Measurements from ENCODE around the gene LRBA. TPM values are rescaled to one million over a fixed set of nuclear protein-coding genes. Genes with fewer than 3 reads are reported as not detected.
"Not testable (repeated sequence)": the region's sequence is repeated elsewhere in the genome, so short reads cannot be mapped to it uniquely, and the experiment has no call there.

Gene LRBA
- total RNA-seq, 1 donor from 2014 or later, result 31.0 TPM

GRCh38 chr4:151015459-151016347 lies 619 bp upstream of the LRBA start:
- peak; percentile 75 to 79 for DNase-seq (ENCODE audit: low read depth in 2 of 2)

- peak in 1 of 2 donors; percentile 13 for DNase-seq (ENCODE audit: low read depth in 2 of 2)
These were observed 1.1 kb downstream of the LRBA start for GRCh38 chr4:151013944-151014343.

GRCh38 chr4:151013491-151013890 lies 1.6 kb downstream of the LRBA start:
- DNase-seq (ENCODE audit: low read depth in 2 of 2), result peak in 1 of 2 donors; percentile 12

- peak in 1 of 2 donors; percentile 54 for DNase-seq (ENCODE audit: low read depth in 2 of 2)
These were observed 2.3 kb downstream of the LRBA start for GRCh38 chr4:151012820-151013219.

DNA sequence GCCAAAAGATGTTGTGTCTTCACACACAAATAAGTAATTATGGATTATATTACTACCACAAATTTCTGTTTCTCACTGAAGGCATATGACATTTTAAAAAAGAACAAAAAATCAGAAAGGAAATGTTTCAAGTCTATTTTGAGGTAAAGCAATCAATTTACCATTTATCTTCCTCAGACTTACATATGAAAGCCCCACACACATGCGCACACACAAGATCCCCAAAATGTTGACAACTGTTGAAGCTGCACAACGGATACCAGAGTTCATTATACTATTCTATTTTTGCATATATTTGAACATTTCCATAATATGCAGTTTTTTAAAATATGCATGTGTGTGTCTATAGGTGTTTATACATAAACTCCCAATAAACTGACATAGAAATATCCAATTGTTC lies 2.7 kb downstream of the LRBA start:
- DNase-seq (ENCODE audit: low read depth in 2 of 2), result no peak

DNA sequence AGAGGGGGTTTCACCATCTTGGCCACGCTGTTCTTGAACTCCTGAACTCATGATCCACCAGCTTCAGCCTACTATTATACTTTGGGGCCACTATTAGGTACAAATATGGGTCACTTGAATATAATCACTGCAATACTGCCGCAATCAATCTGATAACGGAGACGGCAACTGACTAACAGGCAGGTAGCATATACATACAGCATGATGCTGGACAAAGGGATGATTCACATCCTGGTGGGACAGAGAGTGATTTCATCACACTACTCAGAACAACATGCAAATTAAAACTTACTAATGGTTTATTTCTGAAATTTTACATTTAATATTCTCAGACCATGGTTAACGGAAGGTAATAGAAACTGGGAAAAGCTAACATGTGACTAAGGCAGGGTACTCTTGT lies 10.9 kb downstream of the LRBA start:
- peak; percentile 82 to 89 for DNase-seq (ENCODE audit: low read depth in 2 of 2)

DNA sequence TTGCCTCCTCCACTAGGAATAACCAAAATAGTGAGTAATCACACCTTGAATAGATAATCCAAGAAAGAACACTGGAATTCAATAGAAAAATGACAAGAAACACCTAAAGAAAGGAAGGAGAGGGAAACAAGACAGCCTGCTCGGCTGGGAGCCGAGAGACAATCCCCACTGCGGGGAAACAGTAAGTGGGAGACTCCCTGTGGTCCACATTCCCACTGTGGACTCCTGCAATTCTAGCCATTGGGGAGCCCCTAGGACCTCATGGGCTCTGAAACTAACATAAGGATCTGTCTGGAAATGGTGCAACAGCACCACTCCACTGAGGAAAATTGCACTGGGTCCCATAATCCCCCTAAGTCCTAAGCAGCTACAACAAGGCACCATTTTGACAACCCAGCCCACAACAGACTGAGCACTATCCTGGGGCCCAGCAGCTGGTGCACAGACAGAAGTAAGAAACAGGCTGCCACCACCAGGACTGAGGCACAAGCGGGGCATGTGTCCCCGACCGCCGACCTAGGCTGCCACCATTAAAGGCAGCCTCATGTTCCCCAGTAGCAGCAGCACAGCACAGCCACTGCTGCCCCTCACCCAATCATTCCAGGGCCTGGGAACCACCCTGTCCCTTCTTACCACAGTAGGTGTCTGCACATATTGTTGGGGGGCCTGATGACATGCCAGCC lies 14.2 kb downstream of the LRBA start:
- DNase-seq (ENCODE audit: low read depth in 2 of 2), result no peak

DNA sequence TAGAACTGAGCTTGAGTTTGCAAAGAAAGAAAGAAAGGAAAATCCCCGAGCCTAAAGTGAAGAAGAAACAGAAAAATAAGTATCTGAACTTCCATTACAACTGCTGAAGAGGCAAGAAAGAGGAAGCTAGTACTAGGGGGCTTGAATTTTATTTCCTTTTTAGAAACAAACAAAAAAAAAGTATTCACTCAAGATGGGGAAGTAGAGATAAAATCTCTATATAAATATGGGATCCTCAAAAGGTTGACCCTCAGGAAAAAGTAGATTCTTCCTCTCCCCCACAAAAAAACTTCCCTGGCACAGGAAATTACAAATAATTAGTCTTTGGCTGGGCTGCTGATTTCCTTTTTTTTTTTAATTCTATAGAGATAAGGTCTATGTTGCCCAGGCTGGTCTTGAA lies 16.0 kb downstream of the LRBA start:
- DNase-seq (ENCODE audit: low read depth in 2 of 2), result no peak

DNA sequence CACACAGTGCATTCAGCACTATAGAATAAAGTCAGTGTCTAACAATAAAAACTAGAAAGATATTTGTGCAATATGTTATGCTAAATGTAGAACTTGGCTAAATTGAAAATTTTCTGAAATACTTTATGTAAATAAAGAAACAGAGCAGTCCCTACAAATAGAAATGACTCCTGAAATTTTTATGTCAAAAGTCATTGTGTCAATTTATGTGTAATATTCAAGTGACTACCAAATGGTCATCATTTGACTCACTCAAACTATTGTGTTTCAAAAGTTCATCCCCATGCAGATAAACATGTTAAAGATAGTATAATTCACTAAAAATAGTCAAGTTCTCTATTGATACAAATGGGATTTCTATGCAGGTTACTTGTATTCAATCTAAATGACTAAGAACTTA lies 17.9 kb downstream of the LRBA start:
- no peak for DNase-seq (ENCODE audit: low read depth in 2 of 2)

DNA sequence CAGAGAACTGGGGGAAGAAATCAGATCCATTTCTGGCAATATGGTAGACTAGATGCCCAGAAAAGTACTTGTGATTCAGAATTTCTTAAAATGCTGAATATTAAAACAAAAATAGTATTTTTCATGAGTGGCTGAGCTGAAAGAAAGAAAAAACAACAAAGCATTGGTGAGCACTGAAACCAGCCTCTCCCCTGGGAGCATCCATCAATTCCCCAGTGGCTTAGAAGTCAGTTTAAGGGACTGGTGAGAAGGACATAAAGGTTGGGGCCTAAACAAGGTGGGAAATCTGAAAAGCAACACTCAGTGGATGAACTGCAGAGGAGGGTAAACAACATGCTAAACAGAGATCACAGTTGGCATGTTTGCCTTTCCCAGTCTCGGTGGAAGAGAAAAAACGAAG lies 20.4 kb downstream of the LRBA start:
- DNase-seq (ENCODE audit: low read depth in 2 of 2), result no peak

- not testable (repeated sequence) for DNase-seq (ENCODE audit: low read depth in 2 of 2)
These were observed 21.5 kb downstream of the LRBA start for GRCh38 chr4:150993577-150993976.

DNA sequence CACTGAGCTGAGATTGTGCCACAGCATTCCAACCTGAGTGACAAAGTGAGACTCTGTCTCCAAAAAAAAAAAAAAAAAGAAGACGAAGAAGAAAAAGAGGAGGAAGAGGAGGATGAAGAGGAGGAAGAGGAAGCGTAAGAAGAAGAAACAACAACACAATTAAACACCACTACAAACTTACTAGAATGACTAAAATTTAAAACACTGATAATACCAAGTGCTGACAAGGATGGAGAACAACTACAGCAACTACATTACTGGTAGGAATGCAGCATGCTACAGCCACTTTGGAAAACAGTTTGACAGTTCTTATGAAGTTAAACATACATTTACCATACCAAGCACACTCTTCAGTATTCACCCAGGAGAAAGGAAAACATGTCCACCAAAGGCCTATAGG lies 24.1 kb downstream of the LRBA start:
- DNase-seq (ENCODE audit: low read depth in 2 of 2), result no peak

DNA sequence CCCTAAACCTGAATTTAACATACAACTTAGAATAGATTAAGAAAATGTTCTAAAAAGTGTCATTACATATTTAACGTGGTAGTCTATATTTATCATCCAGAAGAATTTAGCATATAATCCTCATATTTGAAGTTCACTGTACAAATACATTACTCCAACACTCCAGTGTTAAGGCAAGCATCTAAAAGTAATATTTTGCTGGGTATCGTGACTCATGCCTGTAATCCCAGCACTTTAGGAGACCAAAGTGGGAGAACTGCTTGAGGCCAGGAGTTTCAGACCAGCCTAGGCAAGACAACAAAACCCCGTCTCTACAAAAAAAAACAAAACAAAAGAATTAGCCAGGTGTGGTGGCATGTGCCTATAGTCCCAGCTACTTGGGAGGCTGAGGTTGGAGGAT lies 24.8 kb downstream of the LRBA start:
- DNase-seq (ENCODE audit: low read depth in 2 of 2), result no peak

- no peak for DNase-seq (ENCODE audit: low read depth in 2 of 2)
These were observed 26.8 kb downstream of the LRBA start for GRCh38 chr4:150988238-150988637.

- no peak for DNase-seq (ENCODE audit: low read depth in 2 of 2)
These were observed 27.9 kb downstream of the LRBA start for GRCh38 chr4:150987204-150987603.

DNA sequence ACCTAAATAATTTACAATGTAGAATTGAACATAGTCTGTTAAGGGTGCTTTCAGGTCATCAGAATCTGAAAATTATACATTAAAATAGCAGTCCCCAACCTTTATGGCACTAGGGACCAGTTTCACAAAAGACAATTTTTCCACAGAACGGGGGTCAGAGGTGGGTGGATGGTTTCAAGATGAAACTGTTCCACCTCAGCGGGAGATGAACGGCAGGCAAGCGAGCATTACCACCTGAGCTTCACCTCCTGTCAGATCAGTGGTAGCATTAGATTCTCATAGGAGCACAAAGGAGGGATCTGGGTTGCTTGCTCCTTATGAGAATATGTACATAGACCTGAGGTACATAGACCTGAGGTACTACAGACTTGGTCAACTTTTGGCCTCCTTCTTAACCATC lies 29.0 kb downstream of the LRBA start:
- DNase-seq (ENCODE audit: low read depth in 2 of 2), result no peak

DNA sequence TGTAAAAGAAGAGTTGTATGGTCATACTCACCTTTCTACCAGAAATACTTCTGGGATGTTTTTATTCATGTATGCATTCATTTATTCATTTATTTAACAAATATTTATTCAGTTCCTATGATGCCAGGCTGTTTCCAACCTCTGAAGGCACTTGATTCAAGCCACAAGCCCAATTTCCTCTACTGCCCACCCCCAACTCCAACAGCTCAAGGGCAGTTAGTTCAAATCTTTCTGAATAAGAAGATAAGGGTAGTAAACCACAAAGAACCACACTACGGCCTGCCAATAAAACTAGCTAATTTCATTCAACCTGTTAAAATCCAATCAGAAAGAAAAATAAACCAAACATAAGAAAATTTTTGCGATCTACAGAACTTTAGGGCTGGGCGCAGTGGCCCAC lies 31.2 kb downstream of the LRBA start:
- DNase-seq (ENCODE audit: low read depth in 2 of 2), result no peak

- DNase-seq (ENCODE audit: low read depth in 2 of 2), result no peak
These were observed 32.4 kb downstream of the LRBA start for GRCh38 chr4:150982557-150983233.

GRCh38 chr4:150978738-150979575 lies 36.1 kb downstream of the LRBA start:
- DNase-seq (ENCODE audit: low read depth in 2 of 2), result no peak

- DNase-seq (ENCODE audit: low read depth in 2 of 2), result no peak
These were observed 38.5 kb downstream of the LRBA start for GRCh38 chr4:150976478-150977118.

GRCh38 chr4:150974750-150975149 lies 40.3 kb downstream of the LRBA start:
- DNase-seq (ENCODE audit: low read depth in 2 of 2), result no peak

All from lung microvascular endothelial cell (primary cell).